GM21526 (cell line): ENCODE measurements around the gene DYSF.

Experiments used
- ATAC-seq: cut with Tn5 transposase; IDR thresholded peaks from one replicate; pipeline ENCODE4 v1.9.1; 2021; ENCODE audit warnings: moderate library complexity; ENCODE audit not compliant: unreplicated experiment, low FRiP score

The DYSF gene

DNA sequence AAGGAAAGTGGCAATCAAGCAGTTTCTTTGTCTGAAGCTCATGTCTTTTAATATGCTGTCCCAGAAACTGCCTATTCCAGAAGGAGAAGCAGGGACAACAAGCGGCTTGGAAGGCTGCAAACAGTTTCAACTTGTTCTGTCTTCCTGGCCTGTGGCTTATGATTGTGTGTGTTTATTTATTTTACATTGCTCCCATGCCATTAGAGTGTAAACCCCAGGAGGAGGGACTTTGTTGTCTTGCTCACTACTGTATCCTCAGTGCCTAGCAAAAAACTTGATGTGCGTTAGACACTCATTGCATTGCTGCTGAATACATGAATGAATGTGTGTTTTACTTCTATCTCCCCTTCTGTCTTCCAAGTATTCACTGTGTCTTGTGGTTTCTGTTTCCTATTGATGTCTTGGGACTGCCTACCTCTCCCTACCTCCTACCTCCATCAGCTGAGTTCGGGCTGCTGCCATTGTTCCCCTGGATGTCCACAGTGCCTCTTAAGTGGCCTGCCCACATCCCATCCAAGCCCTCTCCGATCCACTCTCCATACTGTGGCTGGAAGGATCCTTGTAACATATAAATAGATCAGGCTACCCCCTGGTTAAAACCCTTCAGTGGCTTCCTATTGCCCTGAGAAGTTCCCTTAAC, 261.4 kb downstream of the DYSF start:
- no peak for ATAC-seq

DNA sequence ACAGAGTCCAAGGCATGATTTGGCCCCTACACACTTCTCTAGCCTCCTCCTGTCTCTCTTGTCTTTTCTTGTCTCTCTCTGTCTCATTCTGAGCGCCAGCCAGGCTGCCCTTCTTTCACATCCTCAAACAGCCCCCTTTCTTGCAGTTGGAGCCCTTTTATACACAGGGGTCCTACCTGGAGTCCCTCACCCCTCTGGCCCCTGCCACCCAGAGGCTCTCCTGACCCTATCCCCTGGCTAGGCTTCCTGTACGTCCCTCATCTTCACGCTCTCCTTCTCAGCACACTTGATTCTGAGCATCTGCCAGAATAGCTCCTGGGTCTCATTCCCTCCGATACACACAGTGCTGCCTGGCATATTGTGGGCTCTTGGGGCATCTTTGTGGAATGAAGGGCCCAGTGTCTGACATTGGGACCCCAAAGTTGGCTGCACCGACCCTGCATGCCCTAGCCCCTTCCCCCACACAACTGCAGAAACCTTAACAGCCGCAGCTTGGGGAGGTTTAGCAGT, 261.9 kb downstream of the DYSF start:
- no peak for ATAC-seq

DNA sequence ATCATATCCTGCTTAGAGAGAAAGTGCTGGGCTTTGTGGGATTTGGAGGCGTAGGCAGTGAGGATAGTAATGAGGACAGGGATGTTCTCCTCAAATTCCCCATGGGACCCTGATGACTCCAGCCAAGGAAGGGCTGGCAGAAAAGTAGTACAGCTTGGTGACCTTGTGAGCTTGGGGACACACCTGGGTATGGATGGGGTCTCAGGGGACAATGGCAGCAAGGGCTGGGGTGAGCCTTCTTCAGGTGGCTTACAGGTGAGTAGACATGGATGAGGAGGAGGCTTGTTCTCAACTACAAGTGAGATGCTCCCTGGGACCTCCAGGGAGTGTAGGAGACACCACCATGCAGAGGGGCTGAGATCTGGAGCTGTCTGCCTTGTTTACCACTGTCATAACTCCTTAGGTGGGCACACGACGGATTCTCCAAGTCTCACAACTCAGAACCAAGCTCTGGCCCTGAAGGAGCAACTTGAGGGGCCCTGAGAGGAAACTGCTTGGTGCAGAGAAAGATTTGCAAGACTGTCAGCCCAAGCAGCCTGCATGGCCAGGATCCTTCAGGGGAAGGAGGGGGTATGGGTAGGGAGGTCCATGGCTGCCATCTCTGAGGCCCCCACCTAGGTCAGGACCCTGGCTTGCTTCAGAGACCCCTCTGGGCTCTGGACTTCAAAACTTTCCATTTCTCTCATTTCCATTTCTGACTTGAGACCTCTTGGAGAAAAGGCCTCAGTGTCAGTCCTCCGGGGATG, 262.8 kb downstream of the DYSF start:
- ATAC-seq: no peak

DNA sequence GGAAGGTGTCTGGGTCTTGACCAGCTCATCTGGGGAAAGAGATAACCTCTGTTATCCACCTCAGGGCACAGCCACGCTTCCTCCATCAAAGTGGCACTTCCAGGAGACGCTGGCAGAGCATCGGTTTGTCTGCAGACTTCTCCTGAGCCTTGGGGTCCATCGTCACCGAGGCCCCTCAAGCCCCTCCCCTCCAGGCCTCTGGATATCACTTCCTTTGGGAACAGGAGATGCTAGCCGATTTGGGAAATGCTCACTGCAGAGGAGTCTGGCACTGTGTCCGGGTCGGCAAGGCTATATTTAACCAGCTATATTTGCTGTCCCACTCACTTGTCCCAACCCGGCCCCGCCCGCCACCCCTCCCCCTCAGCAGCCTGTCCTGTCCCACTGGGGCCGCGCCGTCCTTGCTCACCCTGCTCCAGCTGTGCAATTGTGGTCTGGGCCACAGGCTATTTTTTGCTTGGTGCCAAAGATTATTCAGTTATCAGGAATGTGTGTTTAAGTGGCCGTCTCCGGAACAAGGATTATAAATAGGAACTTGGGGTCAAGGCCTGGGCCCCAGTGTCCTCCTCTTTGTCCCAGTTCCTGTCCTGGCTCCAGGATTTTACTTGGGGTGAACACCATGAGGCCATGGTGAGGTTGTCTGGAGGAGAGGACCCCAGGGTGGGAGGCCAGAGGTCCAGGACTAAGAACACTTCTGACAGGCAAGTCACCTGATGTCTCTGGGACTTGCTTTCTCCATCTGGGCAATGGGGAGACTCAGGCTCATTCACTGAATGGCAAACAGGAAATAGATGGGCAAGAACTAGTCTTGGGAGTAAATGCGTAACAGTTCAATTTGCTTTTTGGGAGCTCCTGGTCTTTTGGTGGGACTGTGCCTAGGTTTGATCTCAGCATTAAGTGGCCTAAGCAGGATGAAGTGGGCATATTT, 263.6 kb downstream of the DYSF start:
- no peak for ATAC-seq

DNA sequence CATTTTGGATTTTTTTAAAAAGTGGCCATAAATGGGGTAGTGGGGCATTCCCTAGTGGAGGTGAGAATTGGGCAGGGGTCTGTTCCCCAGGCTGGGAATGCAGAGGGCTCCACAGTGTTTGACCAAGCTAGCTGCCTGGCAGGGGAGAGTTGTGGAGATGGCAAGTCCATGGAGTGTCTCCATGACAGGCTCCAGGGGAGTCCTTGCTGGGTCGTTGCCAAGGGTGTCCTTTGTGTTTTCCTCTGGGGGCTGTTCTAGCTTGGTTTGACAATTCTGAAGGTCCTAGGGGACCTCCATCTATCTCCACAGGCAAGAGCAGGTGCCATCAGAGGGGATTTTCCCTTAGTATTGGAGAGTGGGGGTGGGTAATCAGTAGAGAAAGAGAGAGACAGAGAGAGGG, 265.3 kb downstream of the DYSF start:
- ATAC-seq: no peak

DNA sequence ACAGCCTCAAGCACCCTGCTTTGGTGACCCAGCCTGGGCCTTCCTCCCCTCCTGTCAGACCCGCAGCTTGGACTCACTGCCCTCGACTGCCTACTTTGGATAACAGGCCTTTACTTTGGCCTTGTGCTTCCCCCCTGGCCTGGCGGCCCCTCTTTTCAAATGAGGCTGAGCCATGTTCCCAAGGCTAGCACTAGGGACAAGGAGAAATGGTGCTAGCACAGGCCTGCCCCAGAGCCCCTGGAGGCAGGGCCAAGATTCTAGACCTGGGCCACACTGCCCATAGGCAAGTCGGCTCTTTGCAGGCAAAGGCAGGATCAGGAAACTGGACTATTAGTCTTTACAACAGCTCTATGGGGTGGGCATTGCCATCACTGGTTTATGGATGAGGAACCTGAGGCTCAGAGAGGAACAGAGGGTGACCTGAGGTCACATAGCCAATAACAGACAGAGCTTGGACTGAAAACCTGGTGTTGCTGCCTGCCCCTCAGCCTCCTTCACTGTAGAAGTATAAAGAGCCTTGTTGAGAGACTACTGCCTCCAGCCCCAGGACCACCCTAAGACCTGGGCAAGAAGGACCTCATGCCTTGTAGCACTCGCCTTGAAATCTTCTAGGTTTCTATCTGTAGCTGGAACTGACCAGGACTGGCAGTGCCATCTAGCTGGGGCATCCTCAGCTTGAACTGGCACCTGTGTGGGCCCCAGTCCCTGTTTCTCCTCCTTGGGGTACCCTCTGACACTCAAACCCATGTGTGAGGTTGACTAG, 266.3 kb downstream of the DYSF start:
- no peak for ATAC-seq

DNA sequence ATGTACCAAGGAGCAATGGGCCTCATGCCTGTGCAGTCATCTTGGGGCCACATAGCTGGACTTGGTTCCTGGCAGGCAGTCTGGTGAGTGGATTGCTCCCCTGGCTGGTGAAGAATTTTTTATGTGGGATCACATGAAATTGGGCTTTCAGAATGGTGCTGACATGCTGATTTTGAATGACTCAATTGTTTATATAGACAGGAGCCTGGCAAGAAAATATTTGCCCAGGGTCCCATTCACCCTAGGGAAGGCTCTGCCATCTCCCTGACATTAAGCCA, 266.9 kb downstream of the DYSF start:
- ATAC-seq: no peak

DNA sequence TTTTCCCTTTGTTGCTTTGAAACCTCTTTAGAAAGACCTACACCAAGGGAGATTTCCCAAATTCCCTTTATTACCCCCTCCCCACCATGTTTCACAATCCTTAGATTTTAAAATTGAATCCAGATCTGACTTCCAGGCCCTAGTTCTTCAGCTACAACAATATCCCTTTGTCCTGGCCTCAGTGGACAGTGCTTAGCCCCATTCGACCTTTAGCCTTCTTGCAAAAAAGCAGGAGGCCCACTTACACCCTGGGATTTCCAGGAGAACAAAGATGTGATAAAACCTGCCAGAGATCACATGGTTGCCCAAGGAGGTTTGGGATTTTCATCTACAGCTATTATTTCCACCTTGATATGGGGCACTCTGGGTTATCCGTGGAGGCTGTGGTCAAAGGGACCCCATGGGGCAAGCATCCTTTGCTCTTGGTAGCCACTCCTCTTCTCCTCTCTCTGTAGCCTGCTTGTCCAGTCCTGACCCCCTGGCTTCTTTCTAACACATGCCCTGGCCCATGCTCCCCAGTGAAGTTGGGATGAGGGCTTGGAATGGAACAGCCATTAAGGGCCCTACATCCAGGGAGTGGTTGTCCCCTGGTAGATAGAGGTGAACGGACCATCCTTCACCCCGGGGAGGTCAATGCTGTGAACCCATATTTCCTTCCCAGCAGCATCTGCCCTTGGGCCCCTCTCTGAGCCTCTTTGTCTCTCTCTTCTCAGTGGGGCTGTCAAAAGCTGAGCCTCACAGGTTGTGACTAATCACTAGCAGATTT, 267.4 kb downstream of the DYSF start:
- ATAC-seq: no peak

DNA sequence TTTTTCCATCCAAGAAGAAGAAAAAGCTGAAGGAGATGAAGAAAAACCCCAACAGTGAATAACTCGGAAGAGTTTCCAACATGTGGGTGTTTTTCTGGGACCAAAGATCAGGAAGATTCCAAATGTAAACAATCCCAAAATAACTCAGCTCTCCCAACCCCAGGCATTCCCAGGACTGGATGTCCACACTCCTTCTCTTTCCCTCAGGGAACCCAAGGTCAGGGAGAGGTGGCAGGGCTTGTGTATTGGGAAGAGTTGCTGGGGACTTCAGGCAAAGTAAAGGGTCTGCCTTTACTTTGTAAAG, 268.0 kb downstream of the DYSF start:
- no peak for ATAC-seq

DNA sequence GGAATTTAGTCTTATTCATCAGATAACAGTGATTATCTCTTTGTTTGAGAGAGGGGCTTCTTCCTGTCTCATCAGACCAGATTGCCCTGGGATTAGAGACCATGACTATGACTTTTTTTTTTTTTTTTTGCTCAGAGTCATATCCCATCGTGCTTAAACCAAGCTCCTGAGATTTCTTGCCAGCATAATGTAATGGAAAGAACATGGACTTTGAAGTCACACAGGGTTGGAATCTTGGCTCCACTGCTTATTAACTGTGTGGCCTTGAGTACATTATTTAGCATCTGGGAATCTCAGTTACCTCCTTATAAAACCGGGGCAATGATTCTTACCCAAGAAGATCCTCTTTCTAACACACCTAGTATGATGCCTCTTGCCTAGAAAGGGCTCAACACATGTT, 268.3 kb downstream of the DYSF start:
- ATAC-seq: no peak

DNA sequence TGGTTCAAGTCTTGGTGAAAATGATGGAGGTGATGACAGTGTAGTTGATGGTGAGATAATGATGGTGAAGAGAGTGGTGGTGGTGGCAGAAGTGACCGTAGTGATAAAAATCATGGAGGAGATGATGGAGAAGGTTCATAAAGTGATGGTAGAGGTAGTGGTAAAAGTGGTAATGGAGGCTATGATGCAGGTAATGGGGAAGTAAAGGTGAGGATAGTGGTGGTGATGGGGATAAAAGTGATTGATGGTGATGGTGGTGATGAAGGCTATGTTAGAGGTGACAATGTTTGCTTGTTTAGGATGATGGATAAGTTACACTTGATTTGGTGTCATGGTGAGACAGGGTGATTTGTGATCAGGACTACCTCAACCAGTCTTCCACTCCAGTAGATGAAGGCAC, 268.9 kb downstream of the DYSF start:
- ATAC-seq: no peak

DNA sequence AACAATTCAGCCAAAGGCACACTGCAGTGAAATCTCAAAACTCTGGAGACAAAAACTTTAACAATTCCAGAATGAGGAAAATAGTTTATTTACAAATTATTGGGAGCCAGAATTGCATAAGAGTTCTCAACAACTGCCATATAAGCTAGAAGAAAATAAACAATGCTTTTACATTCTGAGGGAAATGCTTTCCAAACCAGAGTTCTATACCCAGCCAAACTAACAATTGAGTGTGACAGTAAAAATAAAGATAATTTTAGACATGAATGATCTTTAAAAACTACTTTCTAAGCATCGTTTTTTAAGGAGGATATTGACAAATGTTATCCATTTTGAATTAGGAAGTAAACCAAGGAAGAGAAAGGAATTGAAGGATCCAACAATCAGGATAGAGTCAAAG, 271.4 kb downstream of the DYSF start:
- ATAC-seq: no peak

DNA sequence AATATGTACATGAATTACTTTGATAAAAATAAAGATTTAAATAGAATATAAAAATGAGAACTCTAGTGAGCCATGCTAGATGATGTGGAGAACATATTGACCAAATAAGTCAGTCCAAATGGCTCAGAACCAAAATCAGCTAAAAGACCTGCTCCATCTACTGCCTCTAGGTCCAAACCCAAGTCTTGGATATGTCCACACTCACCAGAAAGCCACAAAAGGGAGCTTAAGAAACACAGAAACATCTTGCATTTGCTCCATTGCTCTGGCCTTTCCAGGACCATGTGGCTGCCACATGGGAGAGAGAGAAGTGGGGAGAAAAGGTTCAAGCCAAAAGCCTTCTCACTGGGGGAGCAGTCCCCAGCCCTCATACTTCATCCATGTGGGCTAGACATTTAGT, 272.5 kb downstream of the DYSF start:
- no peak for ATAC-seq

DNA sequence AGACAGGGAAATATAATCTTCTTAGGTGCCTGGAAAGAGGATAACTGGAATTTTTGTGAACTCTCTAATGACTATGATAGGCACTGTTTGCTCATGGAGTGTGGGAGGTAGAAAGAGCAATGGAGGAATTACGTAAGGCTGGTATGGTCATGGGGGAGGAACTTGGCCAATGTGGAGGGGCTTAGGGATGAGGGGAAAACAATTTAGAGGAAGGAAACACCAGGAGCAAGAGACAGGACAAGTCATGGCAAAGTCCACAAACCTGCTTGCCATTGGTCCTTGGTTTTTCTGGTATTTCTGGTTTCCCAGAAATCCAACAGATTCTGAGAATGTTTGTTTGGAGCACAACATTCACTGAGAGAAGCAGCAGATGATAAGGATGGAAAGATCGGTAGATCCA, 274.2 kb downstream of the DYSF start:
- ATAC-seq: no peak

DNA sequence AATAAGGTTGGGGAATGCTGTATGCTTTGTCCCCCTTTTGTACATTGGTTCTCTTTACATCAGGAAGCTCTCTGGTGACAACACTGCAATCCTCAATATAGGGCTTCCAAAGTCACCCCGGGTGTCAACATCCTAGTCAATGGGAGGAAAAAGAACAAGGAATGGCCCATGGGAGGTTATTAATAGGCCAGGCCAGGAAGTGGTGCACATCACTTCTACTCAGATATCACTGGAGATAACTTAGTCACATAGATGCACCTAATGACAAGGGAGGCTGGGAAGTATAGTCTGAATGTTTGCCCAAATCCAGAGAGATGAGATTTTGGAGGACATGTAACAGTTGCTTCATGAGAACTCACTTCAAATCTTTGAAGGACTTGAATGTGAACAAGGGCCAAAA, 274.7 kb downstream of the DYSF start:
- ATAC-seq: no peak

DNA sequence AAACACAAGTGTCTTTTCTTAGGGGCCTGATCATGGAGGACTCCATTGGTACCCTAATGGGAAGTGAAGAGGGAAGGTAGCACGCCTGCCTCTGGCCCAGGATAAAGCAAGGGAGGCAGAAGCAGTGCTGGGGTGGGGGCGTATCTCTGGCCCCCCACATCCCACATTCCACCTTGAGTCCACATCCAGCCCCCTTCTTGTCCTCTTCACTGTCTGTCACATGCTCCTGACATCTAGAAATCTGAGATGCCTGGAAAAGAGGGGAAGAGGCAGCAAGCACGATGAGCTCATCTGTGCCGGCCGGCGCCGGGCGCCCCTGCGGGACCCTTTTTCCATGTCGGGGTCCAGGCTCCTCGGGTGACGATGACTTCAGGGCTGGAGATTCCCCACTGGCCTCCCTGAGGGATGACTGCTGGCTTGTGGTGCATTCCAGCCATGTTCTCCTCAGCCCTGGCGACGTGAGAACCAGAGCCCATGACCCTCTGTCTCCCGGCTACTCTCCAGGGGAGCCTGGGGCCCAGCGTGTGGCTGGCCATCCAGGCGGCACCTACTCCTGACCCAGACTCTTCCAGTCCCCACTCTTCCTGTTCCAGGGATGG, 277.5 kb downstream of the DYSF start:
- no peak for ATAC-seq

DNA sequence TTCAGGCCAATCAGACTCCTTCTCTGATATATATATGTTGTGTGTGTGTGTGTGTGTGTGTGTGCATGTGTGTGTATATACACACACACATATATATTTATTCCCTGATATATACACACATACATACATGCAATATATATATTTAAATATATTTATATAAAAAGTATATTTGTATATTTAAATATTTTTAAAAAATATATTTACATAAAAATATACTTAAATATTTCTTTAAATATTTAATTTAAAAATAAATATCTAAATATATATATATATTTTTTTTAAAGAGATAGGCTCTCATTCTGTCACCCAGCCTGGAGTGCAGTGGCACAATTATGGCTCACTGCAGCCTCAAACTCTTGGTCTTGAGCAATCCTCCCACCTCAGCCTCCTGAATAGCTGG, 281.3 kb downstream of the DYSF start:
- no peak for ATAC-seq

DNA sequence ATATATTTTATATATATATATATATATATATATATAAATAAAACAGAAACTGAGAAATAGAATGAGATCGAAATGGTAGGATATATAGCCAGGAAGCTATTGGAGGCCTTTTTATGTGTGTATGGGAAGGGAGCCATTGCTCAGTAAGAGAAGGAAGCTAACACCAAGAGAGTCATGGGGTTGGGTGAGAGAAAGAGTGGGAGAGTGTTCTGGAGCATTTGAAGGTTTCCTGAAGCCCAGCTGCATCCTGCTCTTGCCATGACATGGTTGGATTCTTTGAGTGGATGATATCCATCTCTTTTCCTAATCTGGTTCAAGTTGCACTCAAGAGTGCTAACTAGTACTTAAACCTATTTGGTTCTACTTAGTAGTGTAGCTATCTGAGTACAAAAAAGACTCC, 282.3 kb downstream of the DYSF start:
- ATAC-seq: no peak
